GM21515 (cell line): ENCODE measurements around the gene ADD2.

Experiments used
- ATAC-seq: cut with Tn5 transposase; IDR thresholded peaks from one replicate; pipeline ENCODE4 v1.9.1; 2021; ENCODE audit not compliant: unreplicated experiment

ADD2 gene

GRCh38 chr2:70705160-70705850, 62.7 kb downstream of the ADD2 start:
- ATAC-seq = no peak

- no peak for ATAC-seq
Observed at GRCh38 chr2:70703900-70704549, 64.0 kb downstream of the ADD2 start.

GRCh38 chr2:70702711-70703395, 65.1 kb downstream of the ADD2 start:
- no peak for ATAC-seq

GRCh38 chr2:70698847-70699246, 69.2 kb downstream of the ADD2 start:
- no peak for ATAC-seq

GRCh38 chr2:70697603-70698383, 70.2 kb downstream of the ADD2 start:
- ATAC-seq = no peak

GRCh38 chr2:70696142-70696541, 71.9 kb downstream of the ADD2 start:
- ATAC-seq = no peak

GRCh38 chr2:70692256-70692655, 75.7 kb downstream of the ADD2 start:
- ATAC-seq = no peak

- ATAC-seq = no peak
Observed at GRCh38 chr2:70691497-70692140, 76.4 kb downstream of the ADD2 start.

- ATAC-seq = no peak
Observed at GRCh38 chr2:70690846-70691245, 77.2 kb downstream of the ADD2 start.

GRCh38 chr2:70688427-70688826, 79.6 kb downstream of the ADD2 start:
- no peak for ATAC-seq

- no peak for ATAC-seq
Observed at GRCh38 chr2:70687461-70687795, 80.6 kb downstream of the ADD2 start.

- no peak for ATAC-seq
Observed at GRCh38 chr2:70686577-70687460, 81.2 kb downstream of the ADD2 start.

- no peak for ATAC-seq
Observed at GRCh38 chr2:70685771-70686171, 82.2 kb downstream of the ADD2 start.

- ATAC-seq = no peak
Observed at GRCh38 chr2:70684846-70685622, 83.0 kb downstream of the ADD2 start.

- no peak for ATAC-seq
Observed at GRCh38 chr2:70683455-70683854, 84.5 kb downstream of the ADD2 start.

GRCh38 chr2:70680735-70681134, 87.3 kb downstream of the ADD2 start:
- ATAC-seq = no peak

- ATAC-seq = no peak
Observed at GRCh38 chr2:70679259-70679658, 88.7 kb downstream of the ADD2 start.

GRCh38 chr2:70678576-70679143, 89.3 kb downstream of the ADD2 start:
- no peak for ATAC-seq
